Measurements from ENCODE around the gene ATP8B1.

DNA sequence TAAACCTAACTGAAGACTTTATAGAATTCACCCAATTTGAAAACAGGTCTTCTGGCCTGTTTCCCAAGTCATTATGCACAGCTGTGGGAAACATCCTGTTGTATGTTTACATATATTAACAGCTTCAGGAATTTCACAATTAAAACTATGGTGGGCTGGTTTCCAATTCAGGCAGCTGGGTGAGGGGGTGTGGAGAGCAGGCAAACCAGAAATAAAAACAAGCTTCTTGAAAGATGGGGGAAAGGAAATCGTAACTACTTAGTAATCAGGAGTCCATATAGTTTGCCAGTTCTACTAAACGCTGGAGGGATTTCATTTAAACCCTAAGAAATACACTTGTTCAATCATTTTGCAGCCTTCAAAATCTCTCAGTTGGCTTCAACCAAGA lies 22.8 kb downstream of the ATP8B1 start:
- TF ChIP-seq NR2C2 (CRISPR knock-in tag; IDR thresholded peaks at IDR 0.05) (no peak), ZNF121 (CRISPR knock-in tag; IDR thresholded peaks at IDR 0.05) (no peak), NR1H2 (CRISPR knock-in tag; IDR thresholded peaks at IDR 0.05) (no peak), ZNF423 (CRISPR knock-in tag; IDR thresholded peaks at IDR 0.05) (no peak), SOX15 (CRISPR knock-in tag; IDR thresholded peaks at IDR 0.05) (no peak), MXD4 (CRISPR knock-in tag; IDR thresholded peaks at IDR 0.05; ENCODE audit: borderline replicate concordance) (no peak), NR3C1 (CRISPR knock-in tag; conservative IDR thresholded peaks at IDR 0.05; ENCODE audit: low read depth) (no peak)
- TF ChIP-seq, protein P1, sequence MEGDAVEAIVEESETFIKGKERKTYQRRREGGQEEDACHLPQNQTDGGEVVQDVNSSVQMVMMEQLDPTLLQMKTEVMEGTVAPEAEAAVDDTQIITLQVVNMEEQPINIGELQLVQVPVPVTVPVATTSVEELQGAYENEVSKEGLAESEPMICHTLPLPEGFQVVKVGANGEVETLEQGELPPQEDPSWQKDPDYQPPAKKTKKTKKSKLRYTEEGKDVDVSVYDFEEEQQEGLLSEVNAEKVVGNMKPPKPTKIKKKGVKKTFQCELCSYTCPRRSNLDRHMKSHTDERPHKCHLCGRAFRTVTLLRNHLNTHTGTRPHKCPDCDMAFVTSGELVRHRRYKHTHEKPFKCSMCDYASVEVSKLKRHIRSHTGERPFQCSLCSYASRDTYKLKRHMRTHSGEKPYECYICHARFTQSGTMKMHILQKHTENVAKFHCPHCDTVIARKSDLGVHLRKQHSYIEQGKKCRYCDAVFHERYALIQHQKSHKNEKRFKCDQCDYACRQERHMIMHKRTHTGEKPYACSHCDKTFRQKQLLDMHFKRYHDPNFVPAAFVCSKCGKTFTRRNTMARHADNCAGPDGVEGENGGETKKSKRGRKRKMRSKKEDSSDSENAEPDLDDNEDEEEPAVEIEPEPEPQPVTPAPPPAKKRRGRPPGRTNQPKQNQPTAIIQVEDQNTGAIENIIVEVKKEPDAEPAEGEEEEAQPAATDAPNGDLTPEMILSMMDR (IDR thresholded peaks at IDR 0.05), result no peak
- TF ChIP-seq, protein P2, sequence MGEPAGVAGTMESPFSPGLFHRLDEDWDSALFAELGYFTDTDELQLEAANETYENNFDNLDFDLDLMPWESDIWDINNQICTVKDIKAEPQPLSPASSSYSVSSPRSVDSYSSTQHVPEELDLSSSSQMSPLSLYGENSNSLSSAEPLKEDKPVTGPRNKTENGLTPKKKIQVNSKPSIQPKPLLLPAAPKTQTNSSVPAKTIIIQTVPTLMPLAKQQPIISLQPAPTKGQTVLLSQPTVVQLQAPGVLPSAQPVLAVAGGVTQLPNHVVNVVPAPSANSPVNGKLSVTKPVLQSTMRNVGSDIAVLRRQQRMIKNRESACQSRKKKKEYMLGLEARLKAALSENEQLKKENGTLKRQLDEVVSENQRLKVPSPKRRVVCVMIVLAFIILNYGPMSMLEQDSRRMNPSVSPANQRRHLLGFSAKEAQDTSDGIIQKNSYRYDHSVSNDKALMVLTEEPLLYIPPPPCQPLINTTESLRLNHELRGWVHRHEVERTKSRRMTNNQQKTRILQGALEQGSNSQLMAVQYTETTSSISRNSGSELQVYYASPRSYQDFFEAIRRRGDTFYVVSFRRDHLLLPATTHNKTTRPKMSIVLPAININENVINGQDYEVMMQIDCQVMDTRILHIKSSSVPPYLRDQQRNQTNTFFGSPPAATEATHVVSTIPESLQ (CRISPR knock-in tag; IDR thresholded peaks at IDR 0.05), result no peak
- TF ChIP-seq, protein P3, sequence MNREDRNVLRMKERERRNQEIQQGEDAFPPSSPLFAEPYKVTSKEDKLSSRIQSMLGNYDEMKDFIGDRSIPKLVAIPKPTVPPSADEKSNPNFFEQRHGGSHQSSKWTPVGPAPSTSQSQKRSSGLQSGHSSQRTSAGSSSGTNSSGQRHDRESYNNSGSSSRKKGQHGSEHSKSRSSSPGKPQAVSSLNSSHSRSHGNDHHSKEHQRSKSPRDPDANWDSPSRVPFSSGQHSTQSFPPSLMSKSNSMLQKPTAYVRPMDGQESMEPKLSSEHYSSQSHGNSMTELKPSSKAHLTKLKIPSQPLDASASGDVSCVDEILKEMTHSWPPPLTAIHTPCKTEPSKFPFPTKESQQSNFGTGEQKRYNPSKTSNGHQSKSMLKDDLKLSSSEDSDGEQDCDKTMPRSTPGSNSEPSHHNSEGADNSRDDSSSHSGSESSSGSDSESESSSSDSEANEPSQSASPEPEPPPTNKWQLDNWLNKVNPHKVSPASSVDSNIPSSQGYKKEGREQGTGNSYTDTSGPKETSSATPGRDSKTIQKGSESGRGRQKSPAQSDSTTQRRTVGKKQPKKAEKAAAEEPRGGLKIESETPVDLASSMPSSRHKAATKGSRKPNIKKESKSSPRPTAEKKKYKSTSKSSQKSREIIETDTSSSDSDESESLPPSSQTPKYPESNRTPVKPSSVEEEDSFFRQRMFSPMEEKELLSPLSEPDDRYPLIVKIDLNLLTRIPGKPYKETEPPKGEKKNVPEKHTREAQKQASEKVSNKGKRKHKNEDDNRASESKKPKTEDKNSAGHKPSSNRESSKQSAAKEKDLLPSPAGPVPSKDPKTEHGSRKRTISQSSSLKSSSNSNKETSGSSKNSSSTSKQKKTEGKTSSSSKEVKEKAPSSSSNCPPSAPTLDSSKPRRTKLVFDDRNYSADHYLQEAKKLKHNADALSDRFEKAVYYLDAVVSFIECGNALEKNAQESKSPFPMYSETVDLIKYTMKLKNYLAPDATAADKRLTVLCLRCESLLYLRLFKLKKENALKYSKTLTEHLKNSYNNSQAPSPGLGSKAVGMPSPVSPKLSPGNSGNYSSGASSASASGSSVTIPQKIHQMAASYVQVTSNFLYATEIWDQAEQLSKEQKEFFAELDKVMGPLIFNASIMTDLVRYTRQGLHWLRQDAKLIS (CRISPR knock-in tag; IDR thresholded peaks at IDR 0.05; ENCODE audit: borderline replicate concordance), result no peak
